HCT116 (cell line): ENCODE data around the gene SYNC.

ENCODE experiments used
- CEBPB ChIP-seq: IDR thresholded peaks from 2 replicates; pipeline ENCODE4 v1.6.1; 2012; ENCODE audit warnings: low read depth
- EZH2 ChIP-seq: fragments of 200-600 bp; sonication (generic); IDR thresholded peaks from 2 replicates; pipeline ENCODE4 v1.6.1; 2017; ENCODE audit warnings: antibody characterized with exemption, mixed run types
- JUND ChIP-seq: IDR thresholded peaks from 2 replicates; pipeline ENCODE4 v1.6.1; 2012
- POLR2A ChIP-seq: IDR thresholded peaks from 2 replicates; pipeline ENCODE4 v1.7.0; 2011; ENCODE audit warnings: borderline replicate concordance; ENCODE audit not compliant: insufficient read depth, insufficient read length; ENCODE audit errors: extremely low read depth
- POLR2AphosphoS5 ChIP-seq: IDR thresholded peaks from 2 replicates; pipeline ENCODE4 v1.6.1; 2011; ENCODE audit warnings: mild to moderate bottlenecking, low read depth, low read length, moderate library complexity
- YY1 ChIP-seq: IDR thresholded peaks from 2 replicates; pipeline ENCODE4 v1.6.1; 2011; ENCODE audit warnings: low read length, low read depth, moderate library complexity, mild to moderate bottlenecking; ENCODE audit not compliant: insufficient replicate concordance; ENCODE audit errors: extremely low read depth
- TF ChIP-seq, protein P1 (sequence below): IDR thresholded peaks from 2 replicates; pipeline ENCODE4 v1.6.1; 2012; ENCODE audit warnings: low read depth
- TF ChIP-seq, protein P2 (sequence below), 3 experiments: fragments of 200-600 bp in 1 of 3; sonication (generic) in 1 of 3; IDR thresholded peaks in 2 of 3; conservative IDR thresholded peaks in 1 of 3; 2 replicates each; pipeline ENCODE4 v1.5.1; 2012 to 2017; ENCODE audit warnings: low read depth in 2 of 3, low read length in 2 of 3, antibody characterized with exemption in 1 of 3, borderline replicate concordance in 1 of 3, control low read depth in 1 of 3, mild to moderate bottlenecking in 1 of 3, mixed read lengths in 1 of 3, mixed run types in 1 of 3, moderate library complexity in 1 of 3; ENCODE audit not compliant: insufficient read depth in 1 of 3
- TF ChIP-seq, protein P3 (sequence below): IDR thresholded peaks from 2 replicates; pipeline ENCODE4 v1.6.1; 2011; ENCODE audit warnings: mild to moderate bottlenecking, low read length, moderate library complexity; ENCODE audit not compliant: insufficient replicate concordance; ENCODE audit errors: extremely low read depth

DNA sequence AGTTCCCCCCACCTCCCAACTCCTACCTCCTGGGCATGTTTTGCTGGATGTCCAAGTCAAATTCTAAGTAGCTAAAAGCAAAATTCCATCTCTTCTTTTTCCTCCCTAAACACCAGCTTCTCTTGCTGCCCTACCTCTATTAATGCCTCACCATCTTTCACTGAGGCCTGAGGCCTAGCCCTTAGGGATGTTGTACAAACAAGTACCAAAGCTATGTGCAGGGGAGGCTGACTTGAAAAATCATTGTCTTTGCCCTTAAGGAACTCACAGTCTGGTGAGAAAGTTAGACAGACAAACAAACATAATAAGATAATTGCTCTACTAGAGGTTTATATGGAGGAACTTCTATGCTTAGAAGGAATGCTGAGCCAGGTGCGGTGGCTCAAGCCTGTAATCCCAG lies 25.3 kb upstream of the SYNC start:
- TF ChIP-seq, protein P1, sequence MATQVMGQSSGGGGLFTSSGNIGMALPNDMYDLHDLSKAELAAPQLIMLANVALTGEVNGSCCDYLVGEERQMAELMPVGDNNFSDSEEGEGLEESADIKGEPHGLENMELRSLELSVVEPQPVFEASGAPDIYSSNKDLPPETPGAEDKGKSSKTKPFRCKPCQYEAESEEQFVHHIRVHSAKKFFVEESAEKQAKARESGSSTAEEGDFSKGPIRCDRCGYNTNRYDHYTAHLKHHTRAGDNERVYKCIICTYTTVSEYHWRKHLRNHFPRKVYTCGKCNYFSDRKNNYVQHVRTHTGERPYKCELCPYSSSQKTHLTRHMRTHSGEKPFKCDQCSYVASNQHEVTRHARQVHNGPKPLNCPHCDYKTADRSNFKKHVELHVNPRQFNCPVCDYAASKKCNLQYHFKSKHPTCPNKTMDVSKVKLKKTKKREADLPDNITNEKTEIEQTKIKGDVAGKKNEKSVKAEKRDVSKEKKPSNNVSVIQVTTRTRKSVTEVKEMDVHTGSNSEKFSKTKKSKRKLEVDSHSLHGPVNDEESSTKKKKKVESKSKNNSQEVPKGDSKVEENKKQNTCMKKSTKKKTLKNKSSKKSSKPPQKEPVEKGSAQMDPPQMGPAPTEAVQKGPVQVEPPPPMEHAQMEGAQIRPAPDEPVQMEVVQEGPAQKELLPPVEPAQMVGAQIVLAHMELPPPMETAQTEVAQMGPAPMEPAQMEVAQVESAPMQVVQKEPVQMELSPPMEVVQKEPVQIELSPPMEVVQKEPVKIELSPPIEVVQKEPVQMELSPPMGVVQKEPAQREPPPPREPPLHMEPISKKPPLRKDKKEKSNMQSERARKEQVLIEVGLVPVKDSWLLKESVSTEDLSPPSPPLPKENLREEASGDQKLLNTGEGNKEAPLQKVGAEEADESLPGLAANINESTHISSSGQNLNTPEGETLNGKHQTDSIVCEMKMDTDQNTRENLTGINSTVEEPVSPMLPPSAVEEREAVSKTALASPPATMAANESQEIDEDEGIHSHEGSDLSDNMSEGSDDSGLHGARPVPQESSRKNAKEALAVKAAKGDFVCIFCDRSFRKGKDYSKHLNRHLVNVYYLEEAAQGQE, result no peak
- TF ChIP-seq, protein P2, sequence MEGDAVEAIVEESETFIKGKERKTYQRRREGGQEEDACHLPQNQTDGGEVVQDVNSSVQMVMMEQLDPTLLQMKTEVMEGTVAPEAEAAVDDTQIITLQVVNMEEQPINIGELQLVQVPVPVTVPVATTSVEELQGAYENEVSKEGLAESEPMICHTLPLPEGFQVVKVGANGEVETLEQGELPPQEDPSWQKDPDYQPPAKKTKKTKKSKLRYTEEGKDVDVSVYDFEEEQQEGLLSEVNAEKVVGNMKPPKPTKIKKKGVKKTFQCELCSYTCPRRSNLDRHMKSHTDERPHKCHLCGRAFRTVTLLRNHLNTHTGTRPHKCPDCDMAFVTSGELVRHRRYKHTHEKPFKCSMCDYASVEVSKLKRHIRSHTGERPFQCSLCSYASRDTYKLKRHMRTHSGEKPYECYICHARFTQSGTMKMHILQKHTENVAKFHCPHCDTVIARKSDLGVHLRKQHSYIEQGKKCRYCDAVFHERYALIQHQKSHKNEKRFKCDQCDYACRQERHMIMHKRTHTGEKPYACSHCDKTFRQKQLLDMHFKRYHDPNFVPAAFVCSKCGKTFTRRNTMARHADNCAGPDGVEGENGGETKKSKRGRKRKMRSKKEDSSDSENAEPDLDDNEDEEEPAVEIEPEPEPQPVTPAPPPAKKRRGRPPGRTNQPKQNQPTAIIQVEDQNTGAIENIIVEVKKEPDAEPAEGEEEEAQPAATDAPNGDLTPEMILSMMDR (IDR thresholded peaks at IDR 0.05 in 2 of 3, conservative IDR thresholded peaks at IDR 0.05 in 1 of 3; ENCODE audit: borderline replicate concordance in 1 of 3, insufficient read depth in 1 of 3, low read depth in 2 of 3, low read length in 2 of 3), result no peak
- no peak for TF ChIP-seq JUND
- TF ChIP-seq POLR2AphosphoS5, result no peak
- no peak for TF ChIP-seq POLR2A
- no peak for TF ChIP-seq CEBPB
- no peak for TF ChIP-seq EZH2
- TF ChIP-seq, protein P3, sequence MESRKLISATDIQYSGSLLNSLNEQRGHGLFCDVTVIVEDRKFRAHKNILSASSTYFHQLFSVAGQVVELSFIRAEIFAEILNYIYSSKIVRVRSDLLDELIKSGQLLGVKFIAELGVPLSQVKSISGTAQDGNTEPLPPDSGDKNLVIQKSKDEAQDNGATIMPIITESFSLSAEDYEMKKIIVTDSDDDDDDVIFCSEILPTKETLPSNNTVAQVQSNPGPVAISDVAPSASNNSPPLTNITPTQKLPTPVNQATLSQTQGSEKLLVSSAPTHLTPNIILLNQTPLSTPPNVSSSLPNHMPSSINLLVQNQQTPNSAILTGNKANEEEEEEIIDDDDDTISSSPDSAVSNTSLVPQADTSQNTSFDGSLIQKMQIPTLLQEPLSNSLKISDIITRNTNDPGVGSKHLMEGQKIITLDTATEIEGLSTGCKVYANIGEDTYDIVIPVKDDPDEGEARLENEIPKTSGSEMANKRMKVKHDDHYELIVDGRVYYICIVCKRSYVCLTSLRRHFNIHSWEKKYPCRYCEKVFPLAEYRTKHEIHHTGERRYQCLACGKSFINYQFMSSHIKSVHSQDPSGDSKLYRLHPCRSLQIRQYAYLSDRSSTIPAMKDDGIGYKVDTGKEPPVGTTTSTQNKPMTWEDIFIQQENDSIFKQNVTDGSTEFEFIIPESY, result no peak
- TF ChIP-seq YY1, result no peak
